Left cardiac atrium (tissue), 4 donors: ENCODE results near the gene C1orf226. TPM values are rescaled to one million over a fixed set of nuclear protein-coding genes. Genes with fewer than 3 reads are reported as not detected.
"Not testable (repeated sequence)": the region's sequence is repeated elsewhere in the genome, so short reads cannot be mapped to it uniquely, and the experiment has no call there.

Experiments used
- ATAC-seq, 2 donors: fragments of 200-7000 bp; cut with Tn5 transposase; one replicate each; pipeline ENCODE4 v1.9.1; 2020; ENCODE audit warnings: mild to moderate bottlenecking in 2 of 2, moderate library complexity in 2 of 2
- DNase-seq: peaks from one replicate; pipeline ENCODE4 v3.0.0-alpha.2; 2020
- intact Hi-C, 2 donors: fragments of 100-400 bp; cut with DNase I; formaldehyde crosslinking; loops; one replicate each; pipeline versions ENCODE4 v1.14.1 to v1.15.1; 2022 to 2023
- microRNA-seq, 2 donors: library from miRNA; unstranded; fragments of <30 nt; microRNA quantifications; one replicate each; pipeline ENCODE4 v1.2.0, GENCODE V29; 2020
- total RNA-seq, 2 donors: library from RNA; stranded (reverse); fragmentation: NEBNext Ultra II Directional; extraction: Animal tissue kit (Norgen Biotek cat#: 25700); gene quantifications; one replicate each; pipeline ENCODE4 v1.2.1, GENCODE V29; 2021
- donor health status: DM: no; HTN: yes; CAD: no.
- donor health status: DM: no; HTN: yes; CAD: no; lungs with severe emphysema.
- donor health status: DM: yes; HTN: yes; CAD: no.
- donor health status: Dilated cardiomyopathy.

C1orf226 gene
- total RNA-seq, 2 donors from 2014 or later = 2.3 to 4.9 TPM

DNA sequence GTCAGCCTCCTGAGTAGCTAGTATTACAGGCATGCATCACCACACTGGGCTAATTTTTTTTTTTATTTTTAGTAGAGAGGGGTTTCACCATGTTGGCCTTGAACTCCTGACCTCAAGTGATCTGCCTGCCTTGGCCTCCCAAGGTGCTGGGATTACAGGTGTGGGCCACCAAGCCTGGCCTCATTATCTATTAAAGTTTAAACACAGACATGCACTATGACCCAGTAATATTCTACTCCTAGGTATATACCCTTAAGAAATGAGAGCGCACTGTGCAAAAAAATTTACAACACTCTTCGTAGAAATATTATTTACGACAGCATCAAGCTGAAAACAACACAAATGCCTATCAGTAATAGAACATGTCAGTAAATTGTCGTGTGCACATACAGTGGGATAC, 49.1 kb downstream of the C1orf226 start:
- no peak for ATAC-seq
- no peak for DNase-seq
- intact Hi-C loops = no loop called here

DNA sequence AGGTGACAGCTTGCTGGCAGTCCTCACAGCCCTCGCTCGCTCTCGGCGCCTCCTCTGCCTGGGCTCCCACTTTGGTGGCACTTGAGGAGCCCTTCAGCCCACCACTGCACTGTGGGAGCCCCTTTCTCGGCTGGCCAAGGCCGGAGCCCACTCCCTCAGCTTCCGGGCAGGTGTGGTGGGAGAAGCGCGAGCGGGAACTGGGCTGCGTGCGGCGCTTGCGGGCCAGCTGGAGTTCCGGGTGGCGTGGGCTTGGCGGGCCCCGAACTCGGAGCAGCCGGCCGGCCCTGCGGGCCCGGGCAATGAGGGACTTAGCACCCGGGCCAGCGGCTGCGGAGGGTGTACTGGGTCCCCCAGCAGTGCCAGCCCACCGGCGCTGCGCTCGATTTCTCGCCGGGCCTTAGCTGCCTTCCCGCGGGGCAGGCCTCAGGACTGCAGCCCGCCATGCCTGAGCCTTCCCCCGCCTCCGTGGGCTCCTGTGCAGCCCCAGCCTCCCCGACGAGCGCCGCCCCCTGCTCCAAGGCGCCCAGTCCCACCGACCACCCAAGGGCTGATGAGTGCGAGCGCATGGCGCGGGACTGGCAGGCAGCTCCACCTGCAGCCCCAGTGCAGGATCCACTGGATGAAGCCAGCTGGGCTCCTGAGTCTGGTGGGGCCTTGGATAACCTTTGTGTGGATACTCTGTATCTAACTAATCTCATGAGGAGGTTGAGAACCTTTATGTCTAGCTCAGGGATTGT, 51.6 kb downstream of the C1orf226 start:
- DNase-seq, intact Hi-C loops, ATAC-seq: not testable (repeated sequence)

Small RNA genes within 50 kb of the gene (microRNA-seq; reads per million reads assigned to microRNA genes)
- 2.2 to 6.7 reads per million in 2 donors for gene MIR556

Other genes with a start within 250 kb of the C1orf226 start
- not detected for gene SPATA46, start 4.9 kb upstream of the C1orf226 start, total RNA-seq
- under 1 TPM; 0.13 to 0.27 TPM for gene SH2D1B, start 30.4 kb downstream of the C1orf226 start, total RNA-seq
- 10 to 100 TPM; 26.0 to 27.4 TPM for gene UHMK1, start 116.1 kb downstream of the C1orf226 start, total RNA-seq
- gene UAP1, start 180.0 kb downstream of the C1orf226 start, total RNA-seq = 10 to 100 TPM; 36.8 to 70.3 TPM